Stomach (tissue), 9 donors: Measurements from ENCODE around the gene ZNF574. TPM values are rescaled to one million over a fixed set of nuclear protein-coding genes. Genes with fewer than 3 reads are reported as not detected.

Source experiments
- DNase-seq, 2 donors: peaks; one replicate each; pipeline versions ENCODE4 v3.0.0 to v3.0.0-alpha.2; 2013 to 2019
- H3K27ac ChIP-seq, 5 donors: fragments of 200-600 bp in 4 of 5; sonication (generic) in 4 of 5; one replicate each; pipeline ENCODE4 v1.5.1; 2013 to 2019; ENCODE audit warnings: mild to moderate bottlenecking in 1 of 5, moderate library complexity in 1 of 5
- H3K27me3 ChIP-seq, 3 donors: fragments of 200-600 bp; sonication (generic); one replicate each; pipeline ENCODE4 v1.5.1; 2017 to 2019; ENCODE audit warnings: mixed run types in 1 of 3
- H3K36me3 ChIP-seq, 4 donors: fragments of 200-600 bp; sonication (generic); 1 replicate in 3 of 4; 2 replicates in 1 of 4; pipeline ENCODE4 v1.5.1; 2016 to 2019
- H3K4me1 ChIP-seq, 4 donors: fragments of 200-600 bp; sonication (generic); one replicate each; pipeline ENCODE4 v1.5.1; 2016 to 2019
- H3K4me3 ChIP-seq, 4 donors: fragments of 200-600 bp; sonication (generic) in 3 of 4; one replicate each; pipeline ENCODE4 v1.5.1; 2016 to 2019; ENCODE audit warnings: mild to moderate bottlenecking in 1 of 4
- H3K9me3 ChIP-seq, 4 donors: fragments of 200-600 bp; sonication (generic); one replicate each; pipeline ENCODE4 v1.5.1; 2016 to 2019
- EP300 ChIP-seq: sonication (generic); formaldehyde crosslinking; IDR thresholded peaks from one replicate; pipeline ENCODE4 v1.6.1; 2017; ENCODE audit warnings: antibody characterized with exemption
- POLR2A ChIP-seq, 4 donors: fragments of 450-650 bp; IDR thresholded peaks; one replicate each; pipeline ENCODE4 v1.6.1; 2016; ENCODE audit warnings: antibody characterized with exemption in 4 of 4, control low read depth in 2 of 4, mild to moderate bottlenecking in 1 of 4, moderate library complexity in 1 of 4
- POLR2AphosphoS5 ChIP-seq, 3 donors: sonication (generic); formaldehyde crosslinking; IDR thresholded peaks; one replicate each; pipeline ENCODE4 v1.6.1; 2016; ENCODE audit warnings: antibody characterized with exemption in 3 of 3
- WGBS, 5 donors: extraction: QIAGEN DNeasy Blood & Tissue Kit in 3 of 5; methylation state at CpG; one replicate each; pipeline versions ENCODE4 v1.1.5 to v1.1.7; 2013 to 2018; 5-methylcytosine and 5-hydroxymethylcytosine counted together
- intact Hi-C: fragments of 100-400 bp; cut with DNase I; formaldehyde crosslinking; loops from one replicate; pipeline ENCODE4 v1.15.1; 2023; ENCODE audit warnings: low total_unique reads
- polyA plus RNA-seq, 3 donors: library from polyadenylated mRNA; stranded (reverse); fragments of 200-250 nt; gene quantifications; one replicate each; pipeline ENCODE4 v1.2.3, GENCODE V29; 2013
- total RNA-seq, 5 donors: library from RNA; depleted of rRNA; stranded (reverse); fragments of >200 nt; gene quantifications; one replicate each; pipeline versions ENCODE4 v1.1.0 to v1.2.3, GENCODE V29; 2014 to 2016
- TF ChIP-seq, protein P1 (sequence below), 7 experiments: fragments of 450-650 bp in 4 of 7; fragments of 200-600 bp in 3 of 7; sonication (generic) in 3 of 7; IDR thresholded peaks; one replicate each; pipeline ENCODE4 v1.5.1; 2016 to 2019; ENCODE audit warnings: antibody characterized with exemption in 7 of 7, control low read depth in 2 of 7, mild to moderate bottlenecking in 1 of 7
- donor health status: healthy with polysubstance abuse.
- donor health status: Bipolar disorder and iron deficiency.
- donor health status: healthy.

The ZNF574 gene
- total and polyA plus RNA-seq, 8 donors, result 4.6 to 17.0 (median 6.2) TPM

DNA sequence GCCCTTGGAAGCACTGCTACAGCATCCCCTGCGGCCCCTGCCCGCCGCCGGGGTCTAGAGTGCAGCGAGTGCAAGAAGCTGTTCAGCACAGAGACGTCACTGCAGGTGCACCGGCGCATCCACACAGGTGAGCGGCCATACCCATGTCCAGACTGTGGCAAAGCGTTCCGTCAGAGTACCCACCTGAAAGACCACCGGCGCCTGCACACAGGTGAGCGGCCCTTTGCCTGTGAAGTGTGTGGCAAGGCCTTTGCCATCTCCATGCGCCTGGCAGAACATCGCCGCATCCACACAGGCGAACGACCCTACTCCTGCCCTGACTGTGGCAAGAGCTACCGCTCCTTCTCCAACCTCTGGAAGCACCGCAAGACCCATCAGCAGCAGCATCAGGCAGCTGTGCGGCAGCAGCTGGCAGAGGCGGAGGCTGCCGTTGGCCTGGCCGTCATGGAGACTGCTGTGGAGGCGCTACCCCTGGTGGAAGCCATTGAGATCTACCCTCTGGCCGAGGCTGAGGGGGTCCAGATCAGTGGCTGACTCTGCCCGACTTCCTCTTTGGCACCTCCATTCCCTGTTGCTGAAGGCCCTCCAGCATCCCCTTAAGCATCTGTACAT, 4.9 kb downstream of the ZNF574 start:
- Histone ChIP-seq H3K27ac (no peak overlapping the region), H3K4me3 (no peak overlapping the region), H3K4me1 (peaks cover 17 to 32% (median 25%) of the 10 kb centered on the region in 4 donors), H3K36me3 (peaks cover 34 to 63% (median 56%) of the 10 kb centered on the region in 4 donors), H3K9me3 (no peaks in the 10 kb centered on the region), H3K27me3 (no peaks in the 10 kb centered on the region)
- 93 to 95% (median 94%) methylated on average over 27 to 28 of the region's 28 CpGs for WGBS, 5 donors
- no peak for DNase-seq
- TF ChIP-seq POLR2A (IDR thresholded peaks at IDR 0.05) (no peak), EP300 (no peak)
- intact Hi-C loops, result no loop called here

DNA sequence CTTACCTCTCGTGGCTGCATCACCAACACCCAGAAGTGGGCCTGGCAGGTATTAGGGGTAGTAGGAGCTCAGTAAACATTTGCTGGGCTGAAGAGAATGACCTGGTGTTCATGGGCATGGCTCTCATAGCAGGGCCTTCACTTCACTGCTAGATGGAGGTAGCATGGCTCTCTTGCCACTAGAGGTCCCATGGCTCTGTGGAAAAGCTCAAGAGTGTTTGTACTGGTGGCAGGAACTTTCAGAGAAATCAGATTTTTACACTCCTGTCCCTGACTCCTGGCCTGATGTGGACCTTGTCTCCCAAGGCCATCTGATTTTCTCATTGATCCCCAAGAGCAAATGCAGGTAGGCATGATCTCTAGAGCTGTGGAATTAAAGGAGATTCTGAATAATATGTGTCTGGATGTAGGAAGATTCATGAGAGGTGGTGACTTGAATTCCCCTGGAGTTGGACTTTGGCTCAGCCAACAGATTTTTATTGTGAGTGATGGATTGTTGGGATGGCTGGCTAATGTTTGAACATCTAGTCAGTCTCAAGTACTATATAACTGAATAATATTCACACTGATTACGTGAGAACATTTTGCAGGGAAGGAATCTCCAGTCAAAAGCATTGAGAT, 5.7 kb downstream of the ZNF574 start:
- H3K36me3 ChIP-seq, result peaks cover 34 to 63% (median 56%) of the 10 kb centered on the region in 4 donors
- no peak overlapping the region for H3K27ac ChIP-seq
- H3K9me3 ChIP-seq, result no peaks in the 10 kb centered on the region
- H3K4me3 ChIP-seq, result no peak overlapping the region
- peaks cover 15 to 31% (median 22%) of the 10 kb centered on the region in 4 donors for H3K4me1 ChIP-seq
- WGBS, 5 donors, result 65 to 85% (median 73%) methylated on average over 2 of the region's 2 CpGs
- intact Hi-C loops, result no loop called here
- H3K27me3 ChIP-seq, result no peaks in the 10 kb centered on the region
- TF ChIP-seq, protein P1, sequence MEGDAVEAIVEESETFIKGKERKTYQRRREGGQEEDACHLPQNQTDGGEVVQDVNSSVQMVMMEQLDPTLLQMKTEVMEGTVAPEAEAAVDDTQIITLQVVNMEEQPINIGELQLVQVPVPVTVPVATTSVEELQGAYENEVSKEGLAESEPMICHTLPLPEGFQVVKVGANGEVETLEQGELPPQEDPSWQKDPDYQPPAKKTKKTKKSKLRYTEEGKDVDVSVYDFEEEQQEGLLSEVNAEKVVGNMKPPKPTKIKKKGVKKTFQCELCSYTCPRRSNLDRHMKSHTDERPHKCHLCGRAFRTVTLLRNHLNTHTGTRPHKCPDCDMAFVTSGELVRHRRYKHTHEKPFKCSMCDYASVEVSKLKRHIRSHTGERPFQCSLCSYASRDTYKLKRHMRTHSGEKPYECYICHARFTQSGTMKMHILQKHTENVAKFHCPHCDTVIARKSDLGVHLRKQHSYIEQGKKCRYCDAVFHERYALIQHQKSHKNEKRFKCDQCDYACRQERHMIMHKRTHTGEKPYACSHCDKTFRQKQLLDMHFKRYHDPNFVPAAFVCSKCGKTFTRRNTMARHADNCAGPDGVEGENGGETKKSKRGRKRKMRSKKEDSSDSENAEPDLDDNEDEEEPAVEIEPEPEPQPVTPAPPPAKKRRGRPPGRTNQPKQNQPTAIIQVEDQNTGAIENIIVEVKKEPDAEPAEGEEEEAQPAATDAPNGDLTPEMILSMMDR (IDR thresholded peaks at IDR 0.05), result peak in 1 of 7 experiments; percentile 16
- TF ChIP-seq POLR2A (IDR thresholded peaks at IDR 0.05), result no peak
- DNase-seq, result peak in 1 of 2 donors; percentile 53

DNA sequence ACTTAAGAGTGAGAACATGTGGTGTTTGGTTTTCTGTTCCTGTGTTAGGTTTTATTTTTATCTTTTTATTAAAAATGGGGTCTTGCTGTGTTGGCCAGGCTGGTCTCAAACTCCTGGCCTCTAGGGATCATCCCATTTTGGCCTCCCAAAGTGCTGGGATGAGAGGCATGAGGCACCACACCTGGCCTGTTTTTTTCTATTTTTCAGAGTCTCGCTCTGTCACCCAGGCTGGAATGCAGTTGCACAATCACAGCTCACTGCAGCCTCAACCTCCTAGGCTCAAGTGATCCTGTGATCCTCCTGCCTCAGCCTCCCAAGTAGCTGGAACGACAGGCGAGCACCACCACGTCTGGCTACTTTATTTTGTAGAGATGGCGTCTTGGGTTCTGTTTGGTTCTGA, 7.6 kb downstream of the ZNF574 start:
- Histone ChIP-seq H3K4me3 (no peak overlapping the region), H3K36me3 (peaks cover 32 to 58% (median 51%) of the 10 kb centered on the region in 4 donors), H3K9me3 (no peaks in the 10 kb centered on the region), H3K4me1 (peaks cover 0 to 14% (median 7%) of the 10 kb centered on the region in 4 donors), H3K27me3 (no peaks in the 10 kb centered on the region), H3K27ac (no peak overlapping the region)
- no peak for DNase-seq
- 95 to 98% (median 96%) methylated on average over 5 of the region's 5 CpGs for WGBS, 5 donors
- intact Hi-C loops, result no loop called here
- TF ChIP-seq POLR2A (IDR thresholded peaks at IDR 0.05) (no peak), POLR2AphosphoS5 (IDR thresholded peaks at IDR 0.05) (no peak), EP300 (no peak)
- TF ChIP-seq, protein P1 (IDR thresholded peaks at IDR 0.05), result no peak

DNA sequence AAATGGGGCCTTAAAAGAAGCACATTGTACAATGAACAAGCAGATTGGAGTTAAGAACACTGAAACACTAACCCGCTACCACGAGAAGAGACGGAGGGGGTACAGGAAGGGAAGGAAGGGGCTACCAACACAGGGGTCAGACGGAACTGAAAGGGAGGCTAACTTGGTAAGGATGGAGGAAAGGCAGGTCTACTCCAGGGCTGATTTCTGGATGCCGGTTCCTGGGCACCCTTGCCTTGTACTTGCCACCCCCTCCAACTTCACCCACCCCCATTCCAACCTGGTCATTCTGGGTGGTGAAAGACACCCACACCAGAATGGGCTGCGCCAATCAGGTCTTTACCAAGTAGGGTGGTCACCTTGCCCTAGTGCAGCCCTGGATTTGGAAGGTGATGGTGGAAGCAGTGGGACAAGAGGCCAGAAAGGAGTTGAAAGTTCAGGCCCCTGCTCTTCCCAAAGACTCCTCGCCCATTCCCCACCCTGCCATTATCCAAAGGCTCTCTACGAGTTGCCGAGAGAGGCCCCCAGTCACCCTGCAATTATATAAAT, 10.3 kb downstream of the ZNF574 start:
- Histone ChIP-seq H3K27ac (no peak overlapping the region), H3K4me3 (no peak overlapping the region), H3K27me3 (no peaks in the 10 kb centered on the region), H3K9me3 (no peaks in the 10 kb centered on the region), H3K36me3 (peaks cover 5 to 31% (median 24%) of the 10 kb centered on the region in 4 donors), H3K4me1 (peaks cover 0 to 21% (median 11%) of the 10 kb centered on the region in 4 donors)
- intact Hi-C loops, result no loop called here
- TF ChIP-seq EP300 (no peak), POLR2A (IDR thresholded peaks at IDR 0.05) (no peak), POLR2AphosphoS5 (IDR thresholded peaks at IDR 0.05) (no peak)
- TF ChIP-seq, protein P1 (IDR thresholded peaks at IDR 0.05), result no peak
- no peak for DNase-seq
- 76 to 82% (median 77%) methylated on average over 9 of the region's 9 CpGs for WGBS, 5 donors
